ENCODE results near the gene DOCK4. TPM values are rescaled to one million over a fixed set of nuclear protein-coding genes. Genes with fewer than 3 reads are reported as not detected.

The DOCK4 gene
- polyA plus RNA-seq, 3 donors = 20.9 to 26.3 (median 24.1) TPM

GRCh38 chr7:111677848-111678247 lies 528.4 kb downstream of the DOCK4 start:
- no peak for DNase-seq

GRCh38 chr7:111676811-111677210 lies 529.4 kb downstream of the DOCK4 start:
- DNase-seq = no peak

Other genes starting within 250 kb of the DOCK4 start
- gene ZNF277, start 296 bp upstream of the DOCK4 start, polyA plus RNA-seq (ENCODE audit: insufficient read length in 3 of 3) = 10 to 100 TPM; 33.3 to 38.9 (median 38.3) TPM
- gene IFRD1, start 244.1 kb upstream of the DOCK4 start, polyA plus RNA-seq (ENCODE audit: insufficient read length in 3 of 3) = 10 to 100 TPM; 30.5 to 48.8 (median 46.9) TPM

Data from renal pelvis (tissue), 4 donors.